ENCODE results near the gene PAPPA2. TPM values are rescaled to one million over a fixed set of nuclear protein-coding genes. Genes with fewer than 3 reads are reported as not detected.

The PAPPA2 gene
- total RNA-seq, 1 experiment from 2014 or later: 0.03 TPM

- ATAC-seq (no peak), DNase-seq (ENCODE audit: low read depth, low spot score) (no peak)
- Histone ChIP-seq H3K27ac (ENCODE audit: low read length) (no peak overlapping the region), H3K9me3 (ENCODE audit: control insufficient read depth, insufficient read depth, low read depth, low read length) (no peaks in the 10 kb centered on the region), H3K36me3 (ENCODE audit: control insufficient read depth, insufficient read depth, low read length) (no peaks in the 10 kb centered on the region), H3K27me3 (ENCODE audit: control insufficient read depth, insufficient read depth, low read length) (no peaks in the 10 kb centered on the region), H3K4me3 (ENCODE audit: low read depth in 2 of 2, low read length in 2 of 2) (no peak overlapping the region), H3K4me1 (ENCODE audit: control insufficient read depth, insufficient read depth, low read length) (no peaks in the 10 kb centered on the region)
- TF ChIP-seq TCF7L2 (IDR thresholded peaks at IDR 0.05; ENCODE audit: low read depth, low read length) (no peak), SIN3A (IDR thresholded peaks at IDR 0.05; ENCODE audit: borderline replicate concordance, insufficient read depth, low read depth, low read length) (no peak), CTCF (IDR thresholded peaks at IDR 0.05) (no peak), REST (IDR thresholded peaks at IDR 0.05; ENCODE audit: insufficient read depth in 1 of 2, low read depth in 2 of 2, low read length in 1 of 2) (no peak), POLR2AphosphoS5 (IDR thresholded peaks at IDR 0.05; ENCODE audit: low read depth, low read length) (no peak)
- no TSS peak for BruUV-seq (replicated peaks)
- ChIA-PET CTCF (no interaction called here), POLR2A (no interaction called here)
- in situ Hi-C loops (cut with HindIII; ENCODE audit: low pct_unique_long_range_greater_than_20kb, low sequenced_read_pairs) (no loop called here), intact Hi-C loops (cut with micrococcal nuclease; ENCODE audit: unreplicated experiment) (no loop called here)
These were observed 390.5 kb downstream of the PAPPA2 start for GRCh38 chr1:176853503-176853902.

- Histone ChIP-seq H3K9me3 (ENCODE audit: control insufficient read depth, insufficient read depth, low read depth, low read length) (no peaks in the 10 kb centered on the region), H3K36me3 (ENCODE audit: control insufficient read depth, insufficient read depth, low read length) (no peaks in the 10 kb centered on the region), H3K27me3 (ENCODE audit: control insufficient read depth, insufficient read depth, low read length) (no peaks in the 10 kb centered on the region), H3K27ac (ENCODE audit: low read length) (no peak overlapping the region), H3K4me1 (ENCODE audit: control insufficient read depth, insufficient read depth, low read length) (no peaks in the 10 kb centered on the region), H3K4me3 (ENCODE audit: low read depth in 2 of 2, low read length in 2 of 2) (no peak overlapping the region)
- DNase-seq (ENCODE audit: low read depth, low spot score): no peak
- in situ Hi-C loops (cut with HindIII; ENCODE audit: low pct_unique_long_range_greater_than_20kb, low sequenced_read_pairs) (no loop called here), intact Hi-C loops (cut with micrococcal nuclease; ENCODE audit: unreplicated experiment) (no loop called here)
- POLR2A ChIA-PET: no interaction called here
- ATAC-seq: no peak
- no TSS peak for BruUV-seq (replicated peaks)
- TF ChIP-seq SIN3A (IDR thresholded peaks at IDR 0.05; ENCODE audit: borderline replicate concordance, insufficient read depth, low read depth, low read length) (no peak), REST (IDR thresholded peaks at IDR 0.05; ENCODE audit: insufficient read depth in 1 of 2, low read depth in 2 of 2, low read length in 1 of 2) (no peak), POLR2AphosphoS5 (IDR thresholded peaks at IDR 0.05; ENCODE audit: low read depth, low read length) (no peak), CTCF (IDR thresholded peaks at IDR 0.05) (no peak), TCF7L2 (IDR thresholded peaks at IDR 0.05; ENCODE audit: low read depth, low read length) (no peak)
- CTCF ChIA-PET: no interaction called here
These were observed 391.1 kb downstream of the PAPPA2 start for GRCh38 chr1:176854121-176854520.
